Fibroblast of peridontal ligament (primary cell): ENCODE data around the gene ST13.
A peak's percentile ranks its signal among the peaks of the same experiment; 100 is the strongest.
"Not testable (repeated sequence)": the region's sequence is repeated elsewhere in the genome, so short reads cannot be mapped to it uniquely, and the experiment has no call there.

ENCODE experiments used
- DNase-seq: peaks from one replicate; pipeline ENCODE4 v3.0.0-alpha.2; 2010; ENCODE audit errors: extremely low read depth

Gene ST13

GRCh38 chr22:40838486-40838885 lies 18.0 kb downstream of the ST13 start:
- DNase-seq: no peak

- no peak for DNase-seq
These were observed 21.8 kb downstream of the ST13 start for GRCh38 chr22:40834619-40835018.

DNA sequence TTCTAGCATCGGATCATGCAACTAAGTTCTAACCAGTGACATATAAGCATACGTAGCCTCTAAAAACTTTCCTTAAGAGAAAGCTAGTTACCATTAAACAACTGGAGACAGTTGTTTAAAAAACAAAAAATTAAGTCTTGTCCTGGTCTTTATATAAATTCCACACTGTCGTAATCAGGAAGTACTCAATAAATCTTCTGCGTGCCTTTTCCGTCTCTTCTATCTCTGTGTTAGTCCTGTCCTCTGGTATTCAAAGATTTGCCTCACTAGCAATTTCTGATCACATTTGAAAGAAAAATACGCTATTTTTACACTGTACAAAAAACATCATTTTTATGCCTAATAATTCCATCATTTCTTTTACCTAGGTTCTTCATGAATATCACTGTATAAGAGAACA lies 27.3 kb downstream of the ST13 start:
- DNase-seq: no peak

GRCh38 chr22:40826984-40827741 lies 29.3 kb downstream of the ST13 start:
- DNase-seq: no peak

- DNase-seq: not testable (repeated sequence)
These were observed 30.1 kb downstream of the ST13 start for GRCh38 chr22:40826292-40826691.

DNA sequence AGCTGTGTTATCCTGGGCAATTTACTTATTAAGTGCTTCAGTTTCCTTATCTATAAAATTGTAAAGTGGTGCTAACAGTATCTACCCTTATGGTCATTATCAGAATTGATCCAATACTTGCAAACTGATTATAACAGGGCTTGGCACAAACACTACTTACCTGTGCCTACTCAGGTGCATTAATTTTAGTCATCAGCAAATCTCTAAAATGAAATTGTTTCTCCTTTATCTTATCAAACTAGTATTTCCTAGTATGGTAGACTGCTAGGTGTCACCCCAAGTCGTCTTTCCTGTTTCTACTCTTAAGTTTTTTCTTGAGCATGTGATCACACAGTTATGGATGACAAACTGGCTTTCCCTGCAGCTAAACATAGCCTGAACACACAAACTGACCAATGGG lies 33.0 kb downstream of the ST13 start:
- no peak for DNase-seq

- DNase-seq: peak; percentile 54
These were observed 36.8 kb downstream of the ST13 start for GRCh38 chr22:40819599-40820140.

GRCh38 chr22:40818747-40819598 lies 37.5 kb downstream of the ST13 start, which contains the start of gene SLC25A17:
Gene SLC25A17 (minus strand): TSS chr22:40819346. CDS start chr22:40819248, 98 bp downstream.
- DNase-seq: peak; percentile 60

- peak; percentile 6 for DNase-seq
These were observed 38.2 kb downstream of the ST13 start for GRCh38 chr22:40818192-40818746.

GRCh38 chr22:40817737-40818136 lies 38.7 kb downstream of the ST13 start:
- DNase-seq: no peak

- DNase-seq: no peak
These were observed 42.5 kb downstream of the ST13 start for GRCh38 chr22:40813912-40814315.

DNA sequence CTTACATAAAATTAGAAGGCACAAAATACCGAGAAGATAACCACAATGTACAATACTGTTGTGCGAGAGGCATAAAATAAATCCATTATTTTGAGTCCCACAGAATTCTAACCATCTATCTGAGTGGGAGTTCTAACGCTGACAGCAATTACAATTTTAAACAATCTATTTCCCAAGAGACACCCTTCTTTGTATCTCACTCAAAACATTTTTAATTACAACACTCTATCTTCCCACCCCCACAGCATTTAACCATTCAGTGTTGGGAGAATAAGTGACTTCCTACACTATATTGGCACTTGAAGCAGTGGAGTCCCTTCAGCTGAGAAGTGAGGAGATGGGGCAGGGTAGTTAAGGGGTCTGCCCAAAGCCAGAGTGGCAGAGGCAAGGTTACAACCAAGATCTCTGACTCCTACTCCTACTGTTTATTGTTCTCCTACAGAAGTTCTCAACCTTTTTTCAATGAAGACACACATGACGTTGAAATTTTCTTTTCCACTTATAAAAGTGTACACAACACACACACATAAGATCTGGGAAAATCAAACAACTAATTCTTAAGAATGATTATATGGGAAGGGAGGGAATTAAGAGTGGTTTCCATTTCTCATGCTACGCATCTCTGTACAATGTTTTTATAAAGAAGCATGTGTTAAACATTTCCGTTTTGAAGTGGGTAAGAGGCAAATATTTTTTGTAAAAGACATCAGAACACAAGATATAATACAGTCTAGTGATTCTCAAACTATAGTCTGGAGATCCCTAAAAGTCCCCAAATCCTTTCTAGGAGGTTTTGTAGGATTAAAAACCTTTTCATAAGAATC lies 48.2 kb downstream of the ST13 start:
- DNase-seq: peak; percentile 50

- DNase-seq: no peak
These were observed 49.7 kb downstream of the ST13 start for GRCh38 chr22:40806711-40807110.

DNA sequence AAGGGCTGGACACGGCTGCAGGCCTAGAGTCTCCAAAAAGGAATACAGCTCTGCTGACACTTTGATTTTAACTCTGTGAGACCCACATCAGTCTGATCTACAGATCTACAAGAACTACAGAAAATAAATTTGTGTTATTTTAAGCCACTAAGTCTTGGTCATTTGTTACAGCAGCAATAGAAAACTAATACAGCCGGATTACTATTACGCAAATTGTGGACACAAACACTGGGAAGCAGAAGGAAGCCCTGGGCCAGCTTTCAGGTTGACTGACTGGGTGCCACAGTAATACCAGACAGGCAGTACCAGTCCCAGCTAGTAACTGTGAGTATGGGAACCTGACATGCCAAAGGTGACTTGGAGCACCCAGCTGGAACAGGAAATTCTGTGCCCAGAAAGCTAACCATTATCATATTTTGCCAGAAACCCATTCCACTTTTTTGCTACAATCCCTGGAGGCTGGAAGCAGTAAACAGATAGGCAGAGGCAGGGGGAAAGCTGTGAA lies 50.7 kb downstream of the ST13 start:
- DNase-seq: no peak

GRCh38 chr22:40805239-40805638 lies 51.2 kb downstream of the ST13 start:
- no peak for DNase-seq

DNA sequence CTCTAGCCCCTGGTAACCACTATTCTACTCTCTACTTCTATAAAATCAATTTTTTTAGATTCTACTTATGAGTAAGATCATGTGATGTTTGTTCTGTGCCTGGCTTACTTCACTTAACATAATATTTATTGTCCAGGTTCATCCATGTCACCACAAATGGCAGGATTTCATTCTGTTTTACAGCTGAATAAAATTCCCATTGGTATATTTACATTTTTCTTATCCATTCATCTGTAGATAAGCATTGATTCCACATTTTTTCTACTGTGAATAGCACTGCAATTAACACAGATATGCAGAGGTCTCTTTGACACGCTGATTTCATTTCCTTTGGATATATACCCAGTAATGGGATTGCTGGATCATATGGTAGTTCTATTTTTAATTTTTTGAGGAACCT lies 53.1 kb downstream of the ST13 start:
- DNase-seq: no peak

- no peak for DNase-seq
These were observed 57.4 kb downstream of the ST13 start for GRCh38 chr22:40799008-40799407.

DNA sequence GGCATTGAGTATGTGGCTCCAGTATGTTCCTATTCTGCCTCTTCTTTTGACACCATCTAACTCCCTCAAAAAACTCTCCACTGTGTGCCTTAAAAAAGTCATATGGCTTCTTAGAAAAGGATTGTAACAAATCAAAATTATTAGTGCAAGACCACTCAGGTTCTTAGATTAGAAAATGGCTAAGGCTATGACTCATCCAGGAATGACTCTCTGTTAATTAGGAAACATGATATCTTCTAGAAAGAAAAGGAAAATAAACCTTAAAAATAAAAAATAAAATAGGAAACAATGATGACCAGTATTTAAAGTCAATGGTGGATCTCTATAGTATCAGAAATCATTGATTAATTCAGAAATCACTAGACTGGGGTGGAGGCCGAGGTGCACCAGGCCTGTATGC lies 59.0 kb downstream of the ST13 start:
- DNase-seq: peak; percentile 44

- DNase-seq: no peak
These were observed 64.0 kb downstream of the ST13 start for GRCh38 chr22:40792451-40792850.

- no peak for DNase-seq
These were observed 65.2 kb downstream of the ST13 start for GRCh38 chr22:40791241-40791640.

- no peak for DNase-seq
These were observed 67.3 kb downstream of the ST13 start for GRCh38 chr22:40789131-40789530.
